Mesenchymal stem cell (in vitro differentiated cells and primary cell): ENCODE data around the gene DTX4.

Experiments used
- DNase-seq: peaks from one replicate; pipeline ENCODE4 v3.0.0-alpha.2; 2013
- H2AFZ ChIP-seq: one replicate; pipeline ENCODE4 v1.6.1; 2013; ENCODE audit warnings: low read depth, mild to moderate bottlenecking, control low read depth, inconsistent platforms, low read length, moderate library complexity
- H2AK5ac ChIP-seq: 2 replicates; pipeline ENCODE4 v1.6.1; 2013; ENCODE audit warnings: low read length, moderate library complexity, mild to moderate bottlenecking, inconsistent platforms; ENCODE audit not compliant: severe bottlenecking
- H2BK120ac ChIP-seq: one replicate; pipeline ENCODE4 v1.6.1; 2013; ENCODE audit warnings: low read depth, mild to moderate bottlenecking, inconsistent platforms, low read length, moderate library complexity
- H2BK12ac ChIP-seq, 2 experiments: one replicate each; pipeline ENCODE4 v1.6.1; 2013; ENCODE audit warnings: inconsistent platforms in 2 of 2, low read length in 2 of 2, mild to moderate bottlenecking in 2 of 2, moderate library complexity in 2 of 2, control low read depth in 1 of 2
- H2BK15ac ChIP-seq: one replicate; pipeline ENCODE4 v1.6.1; 2013; ENCODE audit warnings: mild to moderate bottlenecking, low read depth, inconsistent platforms; ENCODE audit not compliant: poor library complexity, severe bottlenecking
- H2BK5ac ChIP-seq: 2 replicates; pipeline ENCODE4 v1.6.1; 2013; ENCODE audit warnings: low read depth, mild to moderate bottlenecking, low read length, control low read depth, inconsistent platforms; ENCODE audit not compliant: poor library complexity, severe bottlenecking
- H3K14ac ChIP-seq, 2 experiments: one replicate each; pipeline ENCODE4 v1.6.1; 2013; ENCODE audit warnings: inconsistent platforms in 2 of 2, low read length in 2 of 2, control low read depth in 1 of 2, mild to moderate bottlenecking in 1 of 2, moderate library complexity in 1 of 2
- H3K18ac ChIP-seq, 2 experiments: one replicate each; pipeline ENCODE4 v1.6.1; 2013; ENCODE audit warnings: inconsistent platforms in 2 of 2, low read length in 2 of 2, control low read depth in 1 of 2, low read depth in 1 of 2, mild to moderate bottlenecking in 1 of 2
- H3K23ac ChIP-seq, 2 experiments: one replicate each; pipeline ENCODE4 v1.6.1; 2013; ENCODE audit warnings: inconsistent platforms in 2 of 2, low read length in 2 of 2, mild to moderate bottlenecking in 2 of 2, moderate library complexity in 2 of 2, control low read depth in 1 of 2
- H3K27ac ChIP-seq: 2 replicates; pipeline ENCODE4 v1.5.1; 2013; ENCODE audit warnings: mild to moderate bottlenecking, moderate library complexity, low read length, control low read depth, inconsistent platforms; ENCODE audit not compliant: poor library complexity, severe bottlenecking
- H3K27me3 ChIP-seq, 2 experiments: 2 replicates each; pipeline versions ENCODE4 v1.6.1 to v1.7.0; 2013; ENCODE audit warnings: low read length in 2 of 2, mild to moderate bottlenecking in 2 of 2, moderate library complexity in 2 of 2, control low read depth in 1 of 2, inconsistent platforms in 1 of 2; ENCODE audit not compliant: control insufficient read depth in 1 of 2, insufficient read depth in 1 of 2
- H3K36me3 ChIP-seq, 2 experiments: 2 replicates each; pipeline versions ENCODE4 v1.6.1 to v1.7.0; 2013; ENCODE audit warnings: low read length in 2 of 2, control low read depth in 1 of 2, inconsistent platforms in 1 of 2, low read depth in 1 of 2, mild to moderate bottlenecking in 1 of 2; ENCODE audit not compliant: insufficient read depth in 2 of 2, control insufficient read depth in 1 of 2
- H3K4ac ChIP-seq, 2 experiments: one replicate each; pipeline ENCODE4 v1.6.1; 2013; ENCODE audit warnings: inconsistent platforms in 2 of 2, low read length in 2 of 2, mild to moderate bottlenecking in 2 of 2, moderate library complexity in 2 of 2, control low read depth in 1 of 2, low read depth in 1 of 2
- H3K4me1 ChIP-seq: 2 replicates; pipeline ENCODE4 v1.6.1; 2013; ENCODE audit warnings: low read depth, low read length, control low read depth; ENCODE audit not compliant: control insufficient read depth, insufficient read depth
- H3K4me2 ChIP-seq: 2 replicates; pipeline ENCODE4 v1.6.1; 2013; ENCODE audit warnings: low read length, mild to moderate bottlenecking, inconsistent platforms; ENCODE audit not compliant: poor library complexity, severe bottlenecking
- H3K4me3 ChIP-seq, 2 experiments: 2 replicates each; pipeline versions ENCODE4 v1.5.1 to v1.7.0; 2013; ENCODE audit warnings: low read length in 2 of 2, mild to moderate bottlenecking in 2 of 2, control low read depth in 1 of 2, low read depth in 1 of 2; ENCODE audit not compliant: insufficient read depth in 1 of 2
- H3K79me1 ChIP-seq: replicated peaks from 2 replicates; pipeline ENCODE4 v1.6.1; 2013; ENCODE audit warnings: mild to moderate bottlenecking, control low read depth, low read length, inconsistent platforms; ENCODE audit not compliant: poor library complexity, severe bottlenecking
- H3K9ac ChIP-seq: 2 replicates; pipeline ENCODE4 v1.7.0; 2013; ENCODE audit warnings: mild to moderate bottlenecking, low read length, moderate library complexity
- H3K9me3 ChIP-seq: 2 replicates; pipeline ENCODE4 v1.7.0; 2013; ENCODE audit warnings: mild to moderate bottlenecking, low read length; ENCODE audit not compliant: control insufficient read depth
- H4K8ac ChIP-seq: one replicate; pipeline ENCODE4 v1.6.1; 2013; ENCODE audit warnings: inconsistent platforms, mild to moderate bottlenecking, low read length, moderate library complexity
- H4K91ac ChIP-seq: one replicate; pipeline ENCODE4 v1.6.1; 2013; ENCODE audit warnings: mild to moderate bottlenecking, low read length, inconsistent platforms
- WGBS: methylation state at CpG from one replicate; pipeline ENCODE4 v1.1.7; 2013; ENCODE audit warnings: mixed read lengths; 5-methylcytosine and 5-hydroxymethylcytosine counted together

The DTX4 gene

GRCh38 chr11:59197991-59198390 is 26.1 kb downstream of the DTX4 start:
- no peaks in the 10 kb centered on the region for H3K9me3 ChIP-seq
- H3K4ac ChIP-seq = no peak overlapping the region
- no peak overlapping the region for H2BK5ac ChIP-seq
- no peak overlapping the region for H4K91ac ChIP-seq
- no peak overlapping the region for H4K8ac ChIP-seq
- no peak overlapping the region for H3K14ac ChIP-seq
- no peaks in the 10 kb centered on the region for H3K4me1 ChIP-seq
- H3K4me2 ChIP-seq = no peak overlapping the region
- peak overlapping the region in 1 of 2 experiments; percentile 11 for H3K4me3 ChIP-seq
- H3K23ac ChIP-seq = no peak overlapping the region
- peak; percentile 10 for DNase-seq
- H2BK120ac ChIP-seq = no peak overlapping the region
- H2BK12ac ChIP-seq = no peak overlapping the region
- H3K27me3 ChIP-seq = no peaks in the 10 kb centered on the region
- WGBS = 73% methylated on average over 9 of the region's 9 CpGs
- H2BK15ac ChIP-seq = no peak overlapping the region
- no peaks in the 10 kb centered on the region for H3K79me1 ChIP-seq
- no peak overlapping the region for H3K27ac ChIP-seq
- no peak overlapping the region for H2AK5ac ChIP-seq
- H3K36me3 ChIP-seq = no peaks in the 10 kb centered on the region
- no peak overlapping the region for H3K18ac ChIP-seq
- H2AFZ ChIP-seq = no peak overlapping the region
- no peak overlapping the region for H3K9ac ChIP-seq

DNA sequence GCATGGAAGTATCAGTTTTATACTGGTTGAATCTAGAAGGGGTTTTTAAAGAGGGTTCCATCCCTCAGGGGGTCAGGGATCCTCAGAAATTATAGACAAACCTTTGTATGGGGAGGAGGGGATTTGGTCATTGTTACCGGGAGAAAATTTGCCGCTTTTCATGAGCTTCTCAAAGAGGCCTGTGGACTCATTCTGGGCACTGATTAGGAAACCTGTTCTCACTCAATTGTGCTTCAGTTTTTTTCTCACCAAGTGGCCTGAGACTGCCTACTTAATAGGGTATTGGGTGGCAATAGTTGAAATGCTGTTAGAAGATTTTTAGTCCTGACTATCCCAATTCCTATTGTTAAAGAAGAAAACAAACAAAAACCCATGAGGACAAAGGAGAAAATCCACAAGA is 26.8 kb downstream of the DTX4 start:
- H3K23ac ChIP-seq = no peak overlapping the region
- 98% methylated on average over 2 of the region's 2 CpGs for WGBS

DNA sequence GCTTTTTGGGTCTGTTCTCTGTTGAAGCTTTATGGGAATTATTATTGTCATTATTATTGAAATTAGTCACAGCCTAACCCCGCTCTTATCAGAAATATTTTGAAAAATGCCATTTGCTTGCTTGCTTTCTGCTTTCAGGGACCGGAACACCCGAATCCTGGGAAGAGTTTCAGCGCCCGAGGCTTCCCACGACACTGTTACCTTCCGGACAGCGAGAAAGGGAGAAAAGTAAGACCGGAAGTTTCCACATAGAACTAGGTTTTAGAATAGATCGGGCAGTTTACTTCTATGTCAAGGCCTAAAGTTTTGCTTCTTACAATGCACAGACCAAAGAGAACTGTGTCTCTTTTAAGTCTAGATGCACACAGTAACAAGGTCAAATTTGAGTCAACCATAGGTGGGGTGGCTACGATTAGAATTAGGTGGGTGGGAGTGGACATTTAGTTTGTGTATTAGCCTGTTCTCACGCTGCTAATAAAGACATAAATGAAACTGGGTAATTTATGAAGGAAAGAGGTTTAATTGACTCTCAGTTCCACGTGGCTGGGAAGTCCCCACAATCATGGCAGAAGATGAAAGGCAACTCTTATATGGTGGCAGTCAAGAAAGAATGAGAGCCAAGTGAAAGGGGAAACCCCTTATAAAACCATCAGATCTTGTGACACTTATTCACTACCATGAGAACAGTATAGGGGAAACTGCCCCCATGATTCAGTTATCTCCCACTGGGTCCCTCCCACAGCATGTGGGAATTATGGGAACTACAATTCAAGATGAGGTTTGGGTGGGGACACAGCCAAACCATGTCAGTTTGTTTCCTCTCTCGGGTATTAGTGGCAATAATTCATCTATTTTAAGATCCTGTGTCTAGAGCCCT is 27.9 kb downstream of the DTX4 start:
- Histone ChIP-seq H3K36me3 (no peaks in the 10 kb centered on the region), H2AFZ (no peak overlapping the region), H3K27ac (no peak overlapping the region), H2BK5ac (no peak overlapping the region), H3K23ac (no peak overlapping the region), H2AK5ac (no peak overlapping the region), H4K8ac (no peak overlapping the region), H3K4ac (no peak overlapping the region), H3K27me3 (no peaks in the 10 kb centered on the region), H3K4me2 (no peak overlapping the region), H2BK12ac (no peak overlapping the region), H3K79me1 (no peaks in the 10 kb centered on the region), H3K4me3 (no peak overlapping the region), H2BK120ac (no peak overlapping the region), H2BK15ac (no peak overlapping the region), H3K14ac (no peak overlapping the region), H3K4me1 (no peaks in the 10 kb centered on the region), H4K91ac (no peak overlapping the region), H3K9me3 (no peaks in the 10 kb centered on the region), H3K18ac (no peak overlapping the region), H3K9ac (no peak overlapping the region)
- 88% methylated on average over 14 of the region's 14 CpGs for WGBS
- no peak for DNase-seq

More for the DNA sequence above, 26.8 kb downstream of the DTX4 start:
- Histone ChIP-seq H3K27me3 (no peaks in the 10 kb centered on the region), H3K14ac (no peak overlapping the region), H3K4me2 (no peak overlapping the region), H3K79me1 (no peaks in the 10 kb centered on the region), H2BK12ac (no peak overlapping the region), H2AK5ac (no peak overlapping the region), H3K9me3 (no peaks in the 10 kb centered on the region), H2BK15ac (no peak overlapping the region), H4K8ac (no peak overlapping the region), H3K36me3 (no peaks in the 10 kb centered on the region), H3K4me3 (no peak overlapping the region), H2BK5ac (no peak overlapping the region), H4K91ac (no peak overlapping the region), H2BK120ac (no peak overlapping the region), H3K18ac (no peak overlapping the region), H2AFZ (no peak overlapping the region), H3K4ac (no peak overlapping the region), H3K9ac (no peak overlapping the region), H3K27ac (no peak overlapping the region), H3K4me1 (no peaks in the 10 kb centered on the region)
- DNase-seq = no peak

DNA sequence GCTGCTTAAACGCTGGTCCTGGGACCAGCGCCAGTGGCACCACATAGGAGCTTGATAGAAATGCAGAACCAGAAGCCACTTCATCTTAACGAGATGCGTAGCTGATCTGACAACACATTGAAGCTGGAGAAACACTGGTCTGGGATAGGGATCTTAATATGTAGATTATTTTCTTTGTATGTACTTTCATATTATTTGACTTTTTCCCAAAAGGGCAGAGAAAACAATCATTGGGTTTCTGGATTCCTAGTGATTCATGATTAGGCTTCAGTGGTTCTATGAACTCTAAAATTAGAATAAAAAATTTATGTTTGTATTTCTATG is 28.5 kb downstream of the DTX4 start:
- H3K79me1 ChIP-seq = no peaks in the 10 kb centered on the region
- no peak overlapping the region for H3K14ac ChIP-seq
- no peak overlapping the region for H2AK5ac ChIP-seq
- H4K91ac ChIP-seq = no peak overlapping the region
- H2BK120ac ChIP-seq = no peak overlapping the region
- H3K23ac ChIP-seq = no peak overlapping the region
- H3K36me3 ChIP-seq = no peaks in the 10 kb centered on the region
- WGBS = 90% methylated on average over 4 of the region's 4 CpGs
- H4K8ac ChIP-seq = no peak overlapping the region
- H2AFZ ChIP-seq = no peak overlapping the region
- H3K18ac ChIP-seq = no peak overlapping the region
- no peaks in the 10 kb centered on the region for H3K4me1 ChIP-seq
- H2BK12ac ChIP-seq = no peak overlapping the region
- H3K9ac ChIP-seq = no peak overlapping the region
- no peak overlapping the region for H2BK15ac ChIP-seq
- peaks cover 0 to 2% of the 10 kb centered on the region in 2 experiments for H3K27me3 ChIP-seq
- H3K27ac ChIP-seq = no peak overlapping the region
- no peak overlapping the region for H2BK5ac ChIP-seq
- no peak overlapping the region for H3K4ac ChIP-seq
- no peak for DNase-seq
- H3K9me3 ChIP-seq = no peaks in the 10 kb centered on the region
- H3K4me3 ChIP-seq = no peak overlapping the region
- no peak overlapping the region for H3K4me2 ChIP-seq
